Amniotic stem cell (primary cell): Measurements from ENCODE around the gene SLC4A9.
A peak's percentile ranks its signal among the peaks of the same experiment; 100 is the strongest.
"Not testable (repeated sequence)": the region's sequence is repeated elsewhere in the genome, so short reads cannot be mapped to it uniquely, and the experiment has no call there.

Experiments
- DNase-seq: peaks from one replicate; lab custom pipeline; 2025; lab: John Stamatoyannopoulos, UW

SLC4A9 gene

DNA sequence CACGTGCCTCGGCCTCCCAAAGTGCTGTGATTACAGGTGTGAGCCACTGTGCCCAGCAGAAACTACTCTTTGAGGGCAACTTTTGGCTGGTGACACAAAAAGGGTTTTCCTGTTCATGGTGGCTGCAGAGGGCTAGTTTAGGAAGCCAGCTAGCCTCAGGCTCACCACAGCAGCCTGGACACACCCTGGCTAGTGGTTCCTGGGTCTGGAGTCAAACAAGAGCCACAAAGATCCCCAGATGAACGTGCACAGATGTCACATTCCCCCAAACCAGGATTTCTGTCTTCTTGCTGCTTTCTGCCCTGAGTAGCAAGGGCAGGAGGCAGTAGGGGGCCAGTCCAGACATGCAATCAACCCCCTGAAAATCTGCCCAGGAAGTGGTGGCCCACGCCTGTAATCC lies 20.4 kb upstream of the SLC4A9 start:
- DNase-seq: no peak

DNA sequence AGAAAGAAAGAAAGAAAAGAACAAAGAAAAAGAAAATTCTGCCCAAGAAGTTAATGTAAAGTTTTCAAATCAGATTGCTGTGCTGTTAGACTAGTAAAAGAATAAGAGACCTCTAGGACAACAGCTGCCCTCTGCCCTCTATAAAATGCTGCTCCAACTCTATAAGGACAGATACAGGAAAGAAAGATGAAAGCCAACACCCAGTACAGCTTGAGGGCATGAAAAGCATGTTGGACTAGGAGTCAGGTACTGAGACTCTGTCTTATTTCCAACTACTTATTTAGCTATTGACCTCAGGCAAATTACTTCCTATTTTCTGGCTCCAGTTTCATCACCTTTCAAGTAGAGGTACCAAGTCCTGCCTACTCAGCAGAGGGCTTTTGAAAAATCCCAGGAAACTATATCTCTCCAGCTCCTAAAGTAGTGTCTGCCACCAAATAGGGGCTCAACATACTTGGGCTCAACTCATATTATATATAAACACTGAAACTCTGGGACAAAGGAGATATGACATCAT lies 19.3 kb upstream of the SLC4A9 start:
- no peak for DNase-seq

DNA sequence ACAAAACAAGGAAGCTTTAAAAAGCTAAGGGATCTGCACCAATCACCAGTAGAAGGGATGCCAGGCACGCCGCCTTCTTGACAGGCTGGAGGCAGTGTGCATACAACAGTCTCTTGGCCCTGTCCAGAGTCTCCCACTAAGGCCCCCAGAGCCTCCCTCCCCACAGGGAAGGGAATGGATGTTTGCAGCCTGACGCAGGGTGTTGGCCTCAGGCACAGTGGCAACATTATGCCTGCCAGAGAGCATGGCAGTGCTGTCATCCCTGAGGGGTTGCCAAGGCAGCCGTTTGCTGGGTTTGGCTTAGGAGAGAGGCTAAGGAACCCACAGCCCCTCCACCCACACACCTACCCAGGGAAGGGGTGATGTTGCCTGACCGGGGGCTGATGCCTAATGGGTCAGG lies 18.4 kb upstream of the SLC4A9 start:
- DNase-seq: no peak

DNA sequence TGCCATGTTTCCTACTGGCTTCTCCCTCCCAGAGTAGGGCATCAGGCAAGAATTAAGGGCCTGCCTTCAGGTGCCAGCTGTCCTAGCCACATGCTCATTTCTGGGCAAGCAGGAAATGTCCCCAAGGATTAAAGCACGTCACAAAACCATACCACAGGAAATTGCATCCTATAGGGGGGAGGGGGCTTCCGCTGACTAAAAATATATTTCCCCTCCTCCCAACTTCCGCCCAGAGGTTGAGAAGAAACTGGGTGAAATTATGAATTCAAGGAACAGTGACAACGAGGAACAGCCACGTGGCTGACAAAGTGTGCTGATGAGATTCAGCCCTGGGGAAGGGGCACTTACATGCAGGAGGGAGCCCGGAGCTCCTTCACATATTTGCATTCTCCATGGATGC lies 17.7 kb upstream of the SLC4A9 start:
- DNase-seq: no peak

DNA sequence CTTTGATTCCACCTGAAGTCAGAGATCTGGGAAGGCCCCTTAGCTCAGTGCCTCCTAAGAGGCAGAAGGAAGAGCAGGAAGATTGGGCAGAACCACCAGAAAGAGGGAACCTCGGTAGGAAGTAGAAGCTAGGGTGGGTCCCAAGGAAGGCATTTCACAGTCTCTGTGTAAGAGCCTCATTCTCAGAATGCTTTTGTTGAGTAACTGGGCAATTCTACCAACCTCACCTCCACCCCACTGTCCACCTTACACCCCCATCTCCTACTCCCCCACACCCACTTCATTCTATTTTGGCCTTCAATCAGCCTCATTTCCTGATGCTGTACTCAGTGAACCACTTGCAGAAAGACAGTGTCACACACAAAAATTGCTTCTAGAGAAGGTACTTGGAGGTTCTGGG lies 17.1 kb upstream of the SLC4A9 start:
- no peak for DNase-seq

DNA sequence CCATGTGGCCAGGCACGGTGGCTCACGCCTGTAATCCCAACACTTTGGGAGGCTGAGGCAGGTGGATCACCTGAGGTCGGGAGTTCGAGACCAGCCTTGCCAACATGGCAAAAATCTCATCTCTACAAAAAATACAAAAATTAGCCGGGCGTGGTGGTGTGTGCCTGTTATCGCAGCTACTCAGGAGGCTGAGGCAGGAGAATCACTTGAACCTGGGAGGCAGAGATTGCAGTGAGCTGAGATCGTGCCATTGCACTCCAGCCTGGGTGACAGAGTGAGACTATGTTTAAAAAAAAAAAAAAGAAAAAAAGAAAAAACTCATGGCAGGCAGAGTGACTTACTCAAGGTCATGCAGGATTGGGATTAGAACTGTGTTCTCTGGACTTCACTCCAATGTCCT lies 16.1 kb upstream of the SLC4A9 start:
- not testable (repeated sequence) for DNase-seq

DNA sequence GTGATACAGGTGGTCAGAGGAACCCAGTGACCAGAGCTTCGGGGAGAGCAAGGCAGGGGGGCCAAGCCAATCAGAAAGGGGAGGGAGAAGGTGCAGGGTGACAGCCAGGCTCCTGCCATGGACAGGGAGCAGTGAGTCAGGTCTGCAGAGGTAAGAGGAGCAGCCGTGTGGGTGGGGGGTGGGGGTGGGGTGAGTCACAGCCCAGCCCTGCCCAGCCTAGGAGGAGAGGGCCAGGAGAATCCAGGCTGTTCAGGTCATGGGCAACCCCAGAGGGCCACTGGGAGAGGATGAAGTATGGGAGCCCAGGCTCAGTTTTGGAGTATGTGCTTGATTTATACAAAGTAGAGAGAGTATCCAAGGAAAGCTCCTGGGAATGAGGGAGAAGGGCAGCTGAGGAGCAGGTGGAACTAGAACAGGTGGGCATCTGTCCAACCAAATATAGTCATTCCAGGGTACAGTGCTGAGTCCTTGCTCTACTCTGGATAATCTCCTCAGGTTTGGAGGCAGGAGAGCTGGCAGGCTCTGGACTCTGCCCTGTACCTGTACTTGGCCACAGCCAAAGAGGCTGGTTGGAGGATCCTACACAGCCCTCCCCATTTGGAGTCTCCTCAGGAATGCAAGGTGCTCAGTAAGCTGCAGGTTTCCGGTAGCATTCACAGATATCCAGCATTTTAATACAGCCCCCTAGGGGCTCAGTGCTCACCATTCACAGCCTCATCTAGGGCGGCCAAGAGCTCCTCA lies 15.1 kb upstream of the SLC4A9 start:
- no peak for DNase-seq

DNA sequence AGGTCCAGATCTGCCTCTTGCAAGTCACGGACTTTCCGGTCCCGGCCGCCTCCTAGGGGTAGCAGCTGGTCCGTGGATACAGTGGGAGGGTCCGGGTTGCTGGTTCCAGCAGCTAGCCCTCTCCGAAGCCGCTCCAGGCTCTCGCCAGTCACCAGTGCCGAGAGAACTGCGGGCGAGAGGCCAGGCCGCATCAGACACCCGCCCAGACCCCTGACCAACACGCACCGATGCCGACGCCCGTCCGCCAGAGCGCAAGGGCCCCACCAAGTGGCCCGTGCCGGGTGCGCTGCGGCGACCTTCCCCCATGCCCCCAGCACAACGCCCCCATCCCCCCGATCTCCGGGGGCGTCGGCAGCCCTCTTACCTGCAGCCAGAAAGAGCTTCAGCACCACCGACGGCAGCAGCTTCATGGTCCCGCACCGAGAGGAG lies 14.1 kb upstream of the SLC4A9 start:
- peak; percentile 34 for DNase-seq

DNA sequence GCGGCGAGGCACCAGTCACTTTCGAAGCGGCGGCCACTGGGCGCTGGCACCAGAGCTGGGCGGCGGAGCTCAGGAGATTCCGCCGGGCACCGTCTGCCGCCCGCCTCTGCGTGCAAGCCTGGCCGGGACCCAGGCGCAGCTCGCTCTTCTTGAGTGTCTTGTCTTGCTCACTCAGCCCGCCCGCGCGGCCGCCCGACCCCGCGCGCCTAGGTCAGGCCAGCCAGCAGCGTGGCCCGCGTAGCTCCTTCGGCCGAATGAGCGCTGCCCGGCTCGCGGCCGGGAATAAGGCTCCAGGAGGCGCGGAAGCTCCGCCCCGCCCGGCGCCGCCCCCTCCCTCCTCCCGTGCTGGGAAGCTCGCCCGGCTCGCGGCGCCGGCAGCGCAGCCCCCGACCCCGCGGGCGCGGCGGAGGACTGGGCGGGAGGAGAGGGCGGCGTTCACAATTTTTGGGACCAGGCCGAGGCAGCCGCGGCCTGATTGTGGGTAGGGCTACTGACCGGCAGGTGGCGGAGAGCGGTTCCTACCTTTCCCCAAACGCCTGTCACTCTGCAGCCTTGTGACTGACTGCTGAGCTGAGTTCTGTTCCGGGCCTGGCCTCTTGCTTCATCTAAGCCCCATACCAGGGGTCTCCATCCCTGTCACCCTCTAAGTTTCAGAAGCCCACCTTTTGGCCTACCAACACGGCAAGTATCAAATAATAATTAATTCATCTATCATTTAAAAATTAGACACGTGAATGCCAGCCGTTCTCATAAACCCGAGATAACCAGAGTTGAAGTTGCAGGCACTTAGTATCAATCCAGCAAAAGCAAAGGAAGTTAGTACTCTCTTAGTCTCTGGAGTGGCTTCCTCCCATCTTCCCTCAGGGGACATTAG lies 13.4 kb upstream of the SLC4A9 start, which contains the start of gene HBEGF:
Gene HBEGF, minus strand, starts transcription at position 256 of the 874 bp plus-strand sequence. CDS start 275 bp downstream, outside the sequence.
- no peak for DNase-seq

DNA sequence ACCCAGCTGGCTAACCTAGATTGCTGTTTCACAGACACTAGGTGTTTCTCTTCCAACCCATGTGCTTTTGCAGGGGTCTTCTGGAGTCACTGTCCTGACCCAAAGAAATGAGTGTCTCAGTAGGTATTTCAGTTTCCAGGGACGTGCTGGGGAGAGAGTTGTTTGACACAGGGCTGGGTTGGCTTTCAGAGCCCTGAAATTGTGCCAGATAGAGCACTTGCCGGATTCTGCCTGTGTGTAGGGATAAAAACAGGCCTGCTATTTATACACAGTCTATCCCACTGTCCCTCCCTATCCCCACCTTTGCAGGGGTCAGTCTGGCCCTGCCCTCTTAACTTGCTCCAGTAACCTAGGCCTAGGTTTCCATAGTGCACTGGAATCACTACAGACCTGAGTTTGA lies 12.6 kb upstream of the SLC4A9 start:
- no peak for DNase-seq

DNA sequence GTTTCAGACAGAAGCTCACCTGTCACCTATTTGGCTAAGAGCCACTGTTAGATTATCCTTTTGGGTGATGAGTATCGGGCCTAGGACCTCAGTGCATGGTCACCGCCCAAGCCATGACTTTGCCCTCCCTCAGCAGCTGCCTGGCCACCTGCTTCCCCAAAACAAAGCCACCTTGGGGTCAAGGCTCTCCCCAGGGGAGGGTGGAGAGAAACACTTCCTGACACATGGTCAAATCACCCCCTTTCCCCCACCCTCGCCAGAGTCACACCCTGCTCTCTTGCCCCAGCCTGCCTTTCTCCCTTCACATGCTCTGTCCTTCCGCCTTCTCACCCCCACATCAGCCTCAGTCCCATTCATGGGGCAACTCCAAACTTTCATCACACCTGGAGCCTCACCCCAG lies 11.9 kb upstream of the SLC4A9 start:
- no peak for DNase-seq

DNA sequence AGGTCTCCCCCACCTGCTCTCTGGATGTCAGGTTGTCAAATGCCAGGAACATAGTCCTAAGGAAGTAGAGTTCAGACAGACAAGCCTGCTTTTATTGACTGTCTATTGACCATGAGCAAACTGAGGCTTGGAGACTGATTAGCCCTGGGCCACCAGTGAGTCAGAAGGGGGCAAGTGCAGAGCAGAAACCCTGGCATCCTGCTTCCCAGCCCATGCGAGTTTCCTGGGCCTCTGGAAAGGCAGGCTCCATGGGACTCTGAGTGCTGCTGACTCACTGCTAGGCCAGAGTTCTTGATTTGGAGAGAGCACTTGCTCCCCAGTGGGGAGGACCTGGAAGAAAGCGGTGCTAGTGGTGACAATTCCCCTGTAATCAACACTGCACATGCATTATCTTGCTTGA lies 10.8 kb upstream of the SLC4A9 start:
- DNase-seq: no peak

DNA sequence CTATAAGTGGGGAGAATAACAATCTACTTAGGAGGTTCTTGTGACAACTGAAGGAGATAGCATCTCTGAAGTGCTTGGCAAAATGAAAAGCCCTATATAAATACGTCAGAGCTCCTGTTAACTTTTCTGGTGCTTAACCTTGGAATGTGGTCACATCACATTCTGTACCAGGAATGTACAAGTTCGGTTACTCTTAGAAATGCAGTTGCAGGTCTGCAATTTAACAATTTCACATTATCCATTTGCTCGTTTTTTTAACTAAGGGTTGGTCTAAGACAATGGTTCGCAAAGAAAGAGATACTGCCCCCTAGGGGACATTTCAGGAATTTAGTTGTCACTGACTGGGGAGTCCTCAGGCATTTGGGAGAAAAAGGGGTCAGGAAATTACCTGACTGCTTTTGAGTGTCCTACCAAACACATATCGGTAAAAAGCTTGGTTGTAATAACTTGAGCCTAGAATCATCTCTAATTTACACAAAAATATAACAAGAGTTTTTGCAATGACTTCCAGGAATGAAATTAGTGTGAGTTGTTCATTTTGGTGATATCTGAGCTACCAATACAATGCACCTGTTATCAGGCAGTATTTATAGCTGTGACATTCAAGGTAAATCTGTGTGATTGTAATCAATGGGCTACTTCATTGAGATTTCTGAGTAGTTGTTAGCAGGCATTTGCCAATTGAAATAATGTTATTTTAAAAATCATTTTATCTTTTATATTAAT lies 8.2 kb upstream of the SLC4A9 start:
- peak; percentile 53 for DNase-seq

DNA sequence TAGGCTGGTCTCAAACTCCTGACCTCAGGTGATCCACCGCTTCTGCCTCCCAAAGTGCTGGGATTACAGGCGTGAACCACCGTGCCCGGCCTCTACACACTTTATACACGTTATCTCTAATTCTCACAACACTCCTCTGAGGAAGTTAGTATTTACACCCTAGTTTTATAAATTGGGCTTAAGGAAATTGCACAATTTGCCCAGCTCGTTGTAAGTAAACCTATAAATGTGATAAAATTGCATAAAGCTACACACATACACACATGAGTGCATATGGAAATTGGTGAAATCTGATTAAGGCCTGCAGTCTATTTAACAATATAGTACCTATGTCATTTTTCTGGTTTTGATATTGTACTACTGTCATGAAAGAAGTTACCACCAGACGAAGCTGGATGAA lies 4.4 kb upstream of the SLC4A9 start:
- DNase-seq: no peak

DNA sequence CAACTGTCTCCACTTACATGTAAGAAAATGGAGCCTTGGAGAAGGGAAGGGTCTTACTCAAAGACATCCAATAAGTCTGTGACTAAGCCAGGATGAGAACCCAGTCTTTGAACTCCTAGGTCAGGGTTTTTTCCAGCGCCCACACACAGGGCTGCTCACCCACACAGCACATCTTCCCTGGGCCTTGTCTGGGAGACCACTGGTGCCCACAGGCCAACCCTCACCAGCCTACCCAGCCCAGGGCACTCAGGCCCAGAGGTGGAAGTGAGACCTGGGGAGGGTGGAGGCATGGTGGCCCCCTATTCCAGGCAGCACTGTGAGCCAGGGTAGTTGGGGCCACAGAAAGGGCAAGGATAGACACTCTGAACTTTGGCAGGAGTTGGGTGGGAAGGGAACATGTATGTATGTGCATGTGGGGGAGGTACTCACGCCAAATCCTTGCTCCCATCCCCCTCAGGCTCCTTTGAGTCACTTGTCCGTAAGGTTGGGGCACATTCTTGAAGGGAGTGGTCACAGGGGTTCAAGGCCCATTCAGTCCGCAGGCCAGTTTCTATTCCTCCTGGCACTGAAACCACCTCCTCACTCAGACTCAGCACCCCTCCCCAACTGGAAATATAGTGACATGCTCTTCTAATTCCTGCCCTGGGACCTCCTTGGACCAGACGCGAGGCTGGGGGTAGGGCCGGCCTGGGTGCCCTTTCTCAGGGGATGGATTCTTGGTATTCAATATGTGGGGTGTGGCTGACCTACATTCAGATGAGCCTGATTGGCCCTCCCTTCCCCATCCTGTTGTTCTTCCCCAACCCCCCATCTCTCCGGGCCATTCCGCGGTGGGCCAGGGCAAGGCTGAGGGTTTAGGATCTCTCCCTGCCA lies 2.9 kb upstream of the SLC4A9 start:
- no peak for DNase-seq

DNA sequence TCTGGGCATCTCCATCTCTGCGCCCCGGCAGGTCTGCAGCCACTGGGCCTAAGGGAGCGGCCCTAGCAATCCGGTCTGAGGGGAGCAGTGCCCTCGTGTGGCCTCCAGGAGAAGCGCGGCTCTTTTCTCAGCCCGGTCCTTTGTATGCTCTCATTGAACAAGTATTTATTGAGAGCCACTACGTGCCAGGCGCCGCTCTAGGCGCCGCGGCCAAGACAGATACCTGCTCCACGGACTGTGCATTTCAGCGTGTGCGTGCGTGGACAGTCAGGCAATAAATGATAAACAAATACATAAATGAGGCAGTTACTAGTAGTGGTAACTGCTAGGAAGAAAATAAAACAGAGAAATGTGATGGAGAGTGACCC lies 2.3 kb upstream of the SLC4A9 start:
- DNase-seq: peak; percentile 65

DNA sequence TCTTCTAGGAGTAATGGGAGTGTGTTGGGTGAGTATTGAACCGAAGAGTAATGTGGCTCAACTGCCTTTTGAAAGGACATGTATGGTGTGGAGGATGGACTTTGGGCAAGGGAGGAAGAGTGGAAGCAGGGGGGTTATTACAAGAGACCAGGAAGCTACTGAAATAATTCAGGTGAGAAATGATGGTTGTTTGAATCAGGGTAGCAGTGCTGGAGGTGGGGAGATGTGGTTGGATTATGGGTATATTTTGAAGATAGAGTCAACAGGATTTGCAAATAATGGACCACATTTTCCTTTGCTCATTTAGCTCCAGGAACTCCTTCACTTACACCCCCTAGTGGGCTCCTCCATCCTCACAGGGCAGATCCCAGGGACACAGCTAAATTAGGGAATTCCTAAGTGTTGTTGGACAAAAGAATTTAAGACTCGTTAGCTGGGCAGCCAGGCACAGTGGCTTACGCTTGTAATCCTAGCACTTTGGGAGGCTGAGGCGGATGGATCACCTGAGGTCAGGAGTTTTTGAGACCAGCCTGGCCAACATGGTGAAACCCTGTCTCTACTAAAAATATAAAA lies 1.2 kb upstream of the SLC4A9 start:
- peak; percentile 27 for DNase-seq

DNA sequence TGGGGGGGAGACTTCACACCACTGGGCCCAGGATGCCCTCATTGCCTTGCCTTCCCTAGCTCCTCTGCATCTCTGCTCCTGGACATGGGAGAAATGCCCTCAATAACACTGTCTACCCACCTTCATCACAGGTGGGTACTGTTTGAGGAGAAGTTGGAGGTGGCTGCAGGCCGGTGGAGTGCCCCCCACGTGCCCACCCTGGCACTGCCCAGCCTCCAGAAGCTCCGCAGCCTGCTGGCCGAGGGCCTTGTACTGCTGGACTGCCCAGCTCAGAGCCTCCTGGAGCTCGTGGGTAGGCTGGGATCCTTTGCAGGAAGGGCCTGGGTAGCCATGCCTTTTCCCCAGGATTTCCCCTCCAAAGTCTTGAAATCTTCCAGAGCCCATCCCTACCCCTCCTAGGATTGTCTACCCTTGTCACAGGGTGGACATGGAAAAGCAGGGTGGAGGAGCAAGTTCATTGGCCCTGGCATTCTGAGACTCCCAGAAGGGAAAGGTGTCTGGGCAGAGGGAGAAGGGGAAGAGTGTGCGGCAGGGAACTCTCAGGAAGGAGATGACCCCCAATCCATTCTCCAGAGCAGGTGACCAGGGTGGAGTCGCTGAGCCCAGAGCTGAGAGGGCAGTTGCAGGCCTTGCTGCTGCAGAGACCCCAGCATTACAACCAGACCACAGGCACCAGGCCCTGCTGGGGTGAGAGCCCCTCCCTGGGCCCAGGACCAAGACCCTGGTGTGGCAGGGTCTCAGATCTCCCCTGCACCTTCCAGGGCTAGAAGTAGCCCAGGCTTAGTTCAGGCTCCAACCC lies 886 bp downstream of the SLC4A9 start:
- no peak for DNase-seq

DNA sequence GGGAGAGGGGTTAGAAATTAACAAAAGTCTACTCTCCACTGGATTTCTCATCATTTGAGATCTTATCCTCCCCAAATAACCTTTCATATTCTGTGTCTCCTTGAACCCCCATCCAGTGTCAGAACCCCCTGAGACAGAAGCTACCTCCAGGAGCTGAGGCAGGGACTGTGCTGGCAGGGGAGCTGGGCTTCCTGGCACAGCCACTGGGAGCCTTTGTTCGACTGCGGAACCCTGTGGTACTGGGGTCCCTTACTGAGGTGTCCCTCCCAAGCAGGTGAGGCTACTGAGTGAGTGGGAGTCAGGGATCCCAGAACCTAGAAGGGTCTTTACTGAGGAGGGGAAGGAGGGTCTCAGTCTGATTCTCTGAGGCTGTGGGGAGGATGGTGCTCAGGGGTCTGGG lies 1.9 kb downstream of the SLC4A9 start:
- DNase-seq: no peak

DNA sequence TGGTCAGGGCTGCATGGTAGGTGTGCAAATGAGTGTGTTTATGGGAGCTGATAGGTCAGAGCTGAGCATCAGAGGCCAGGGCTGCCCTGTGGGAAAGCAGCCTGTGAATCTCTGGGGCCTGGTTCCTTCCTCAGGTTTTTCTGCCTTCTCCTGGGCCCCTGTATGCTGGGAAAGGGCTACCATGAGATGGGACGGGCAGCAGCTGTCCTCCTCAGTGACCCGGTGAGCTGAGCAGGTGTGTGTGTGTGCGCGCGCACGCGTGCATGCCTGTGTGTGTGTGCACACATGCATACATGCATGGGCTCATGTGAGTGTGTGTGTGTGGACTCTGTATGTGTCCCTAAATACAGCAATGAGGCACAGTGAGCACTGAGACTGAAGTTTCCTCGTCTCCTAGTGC lies 2.3 kb downstream of the SLC4A9 start:
- no peak for DNase-seq
